ENCODE measurements around the gene DCBLD1.
A peak's percentile ranks its signal among the peaks of the same experiment; 100 is the strongest.

- no peak for TF ChIP-seq ZNF423 (CRISPR knock-in tag; IDR thresholded peaks at IDR 0.05)
- TF ChIP-seq CTCF (IDR thresholded peaks at IDR 0.05): no peak
- TF ChIP-seq NR1H2 (CRISPR knock-in tag; IDR thresholded peaks at IDR 0.05): no peak
- TF ChIP-seq, protein P1, sequence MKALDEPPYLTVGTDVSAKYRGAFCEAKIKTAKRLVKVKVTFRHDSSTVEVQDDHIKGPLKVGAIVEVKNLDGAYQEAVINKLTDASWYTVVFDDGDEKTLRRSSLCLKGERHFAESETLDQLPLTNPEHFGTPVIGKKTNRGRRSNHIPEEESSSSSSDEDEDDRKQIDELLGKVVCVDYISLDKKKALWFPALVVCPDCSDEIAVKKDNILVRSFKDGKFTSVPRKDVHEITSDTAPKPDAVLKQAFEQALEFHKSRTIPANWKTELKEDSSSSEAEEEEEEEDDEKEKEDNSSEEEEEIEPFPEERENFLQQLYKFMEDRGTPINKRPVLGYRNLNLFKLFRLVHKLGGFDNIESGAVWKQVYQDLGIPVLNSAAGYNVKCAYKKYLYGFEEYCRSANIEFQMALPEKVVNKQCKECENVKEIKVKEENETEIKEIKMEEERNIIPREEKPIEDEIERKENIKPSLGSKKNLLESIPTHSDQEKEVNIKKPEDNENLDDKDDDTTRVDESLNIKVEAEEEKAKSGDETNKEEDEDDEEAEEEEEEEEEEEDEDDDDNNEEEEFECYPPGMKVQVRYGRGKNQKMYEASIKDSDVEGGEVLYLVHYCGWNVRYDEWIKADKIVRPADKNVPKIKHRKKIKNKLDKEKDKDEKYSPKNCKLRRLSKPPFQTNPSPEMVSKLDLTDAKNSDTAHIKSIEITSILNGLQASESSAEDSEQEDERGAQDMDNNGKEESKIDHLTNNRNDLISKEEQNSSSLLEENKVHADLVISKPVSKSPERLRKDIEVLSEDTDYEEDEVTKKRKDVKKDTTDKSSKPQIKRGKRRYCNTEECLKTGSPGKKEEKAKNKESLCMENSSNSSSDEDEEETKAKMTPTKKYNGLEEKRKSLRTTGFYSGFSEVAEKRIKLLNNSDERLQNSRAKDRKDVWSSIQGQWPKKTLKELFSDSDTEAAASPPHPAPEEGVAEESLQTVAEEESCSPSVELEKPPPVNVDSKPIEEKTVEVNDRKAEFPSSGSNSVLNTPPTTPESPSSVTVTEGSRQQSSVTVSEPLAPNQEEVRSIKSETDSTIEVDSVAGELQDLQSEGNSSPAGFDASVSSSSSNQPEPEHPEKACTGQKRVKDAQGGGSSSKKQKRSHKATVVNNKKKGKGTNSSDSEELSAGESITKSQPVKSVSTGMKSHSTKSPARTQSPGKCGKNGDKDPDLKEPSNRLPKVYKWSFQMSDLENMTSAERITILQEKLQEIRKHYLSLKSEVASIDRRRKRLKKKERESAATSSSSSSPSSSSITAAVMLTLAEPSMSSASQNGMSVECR (CRISPR knock-in tag; IDR thresholded peaks at IDR 0.05; ENCODE audit: borderline replicate concordance): no peak; the same call in 1 of the 2 replicates
- TF ChIP-seq MAX (CRISPR knock-in tag; IDR thresholded peaks at IDR 0.05): peak; percentile 98
Measured at GRCh38 chr6:117547688-117548621, 65.5 kb downstream of the DCBLD1 start.
